GM18505 (cell line): ENCODE measurements around the gene PDE8A.
"Not testable (repeated sequence)": the region's sequence is repeated elsewhere in the genome, so short reads cannot be mapped to it uniquely, and the experiment has no call there.

Experiments used
- ATAC-seq: cut with Tn5 transposase; IDR thresholded peaks from one replicate; pipeline ENCODE4 v1.9.1; 2021; ENCODE audit not compliant: unreplicated experiment
- POLR2A ChIP-seq: IDR thresholded peaks from 4 replicates; pipeline ENCODE4 v1.6.1; 2011; ENCODE audit warnings: borderline replicate concordance; ENCODE audit not compliant: insufficient read depth, insufficient read length; ENCODE audit errors: extremely low read depth

Gene PDE8A

DNA sequence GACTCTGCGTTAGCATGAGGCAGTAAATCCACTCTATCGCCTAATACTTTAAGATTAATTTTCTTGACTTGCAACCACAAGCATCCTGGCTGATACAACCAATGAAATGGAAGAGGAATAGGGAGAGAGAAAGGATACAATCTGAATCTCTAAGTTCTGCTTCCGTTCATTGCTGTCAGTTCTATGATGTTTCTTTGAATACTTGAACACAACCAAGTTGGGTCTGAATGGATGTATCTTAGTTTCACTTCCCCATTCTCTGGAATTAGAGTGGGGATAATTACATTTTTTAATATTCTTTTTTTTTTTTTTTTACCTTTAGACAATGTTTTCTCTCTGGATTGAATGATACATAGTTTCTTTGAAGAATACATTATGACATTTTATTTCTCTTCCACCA lies 22.9 kb downstream of the PDE8A start:
- no peak for ATAC-seq
- TF ChIP-seq POLR2A, result no peak

DNA sequence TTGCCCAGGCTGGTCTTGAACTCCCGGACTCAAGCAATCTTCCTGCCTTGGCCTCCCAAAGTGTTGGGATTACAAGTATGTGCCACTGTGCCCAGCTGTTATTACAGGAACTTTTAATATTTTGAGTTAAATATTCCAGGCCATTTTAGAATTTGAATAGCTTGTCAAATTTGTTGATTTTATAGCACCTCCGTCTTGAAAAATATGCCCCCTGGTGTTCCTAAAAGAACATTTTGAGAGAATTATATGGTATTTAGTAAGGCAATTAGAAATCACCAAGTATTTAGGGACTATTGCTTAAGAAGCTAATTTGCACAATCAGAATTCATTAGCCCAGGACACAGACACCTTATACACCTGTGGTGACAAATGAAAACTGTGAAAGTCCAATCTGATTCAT lies 23.7 kb downstream of the PDE8A start:
- ATAC-seq, result no peak

DNA sequence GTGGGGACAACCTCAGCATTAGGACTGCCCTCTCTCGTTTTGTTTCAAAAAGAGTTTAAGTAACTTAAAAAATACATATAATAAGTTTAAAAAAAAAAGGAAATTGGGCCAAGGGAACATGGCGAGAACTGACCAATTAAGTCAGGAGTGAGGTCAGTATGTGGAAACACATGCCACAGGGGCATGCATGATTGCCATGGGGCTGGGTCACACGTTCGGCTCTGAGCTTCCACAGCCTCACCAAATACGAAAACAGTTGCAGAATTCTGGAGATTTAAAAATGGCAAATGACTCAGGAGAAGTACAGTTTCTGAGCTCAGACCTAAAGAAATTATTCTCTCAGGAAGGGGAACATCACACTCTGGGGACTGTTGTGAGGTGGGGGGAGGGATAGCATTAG lies 24.1 kb downstream of the PDE8A start:
- no peak for ATAC-seq
- TF ChIP-seq POLR2A, result no peak

More for the DNA sequence above, 23.7 kb downstream of the PDE8A start:
- no peak for TF ChIP-seq POLR2A

GRCh38 chr15:85006201-85006600 lies 24.5 kb downstream of the PDE8A start:
- TF ChIP-seq POLR2A, result no peak
- no peak for ATAC-seq

DNA sequence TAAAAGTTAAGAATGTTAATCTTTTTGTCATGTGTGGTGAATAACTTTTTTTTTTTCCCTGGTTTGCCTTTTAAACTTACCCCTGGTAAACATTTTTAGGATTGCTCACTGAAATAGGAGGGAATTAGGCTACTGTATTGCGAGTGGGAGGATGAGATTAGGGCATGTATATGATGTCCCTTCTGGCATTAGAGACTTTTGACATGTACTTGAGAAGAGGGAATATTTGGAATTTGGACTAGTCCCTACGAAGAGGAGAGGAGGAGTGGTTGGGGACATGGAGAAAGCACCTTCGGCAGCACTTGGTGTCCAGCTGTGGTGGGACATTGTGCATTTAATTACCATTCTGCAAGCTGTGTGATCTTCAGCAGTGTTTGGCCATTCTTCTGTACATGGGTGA lies 25.0 kb downstream of the PDE8A start:
- TF ChIP-seq POLR2A, result no peak
- ATAC-seq, result no peak

- no peak for ATAC-seq
- no peak for TF ChIP-seq POLR2A
Observed at GRCh38 chr15:85007137-85007536, 25.5 kb downstream of the PDE8A start.

DNA sequence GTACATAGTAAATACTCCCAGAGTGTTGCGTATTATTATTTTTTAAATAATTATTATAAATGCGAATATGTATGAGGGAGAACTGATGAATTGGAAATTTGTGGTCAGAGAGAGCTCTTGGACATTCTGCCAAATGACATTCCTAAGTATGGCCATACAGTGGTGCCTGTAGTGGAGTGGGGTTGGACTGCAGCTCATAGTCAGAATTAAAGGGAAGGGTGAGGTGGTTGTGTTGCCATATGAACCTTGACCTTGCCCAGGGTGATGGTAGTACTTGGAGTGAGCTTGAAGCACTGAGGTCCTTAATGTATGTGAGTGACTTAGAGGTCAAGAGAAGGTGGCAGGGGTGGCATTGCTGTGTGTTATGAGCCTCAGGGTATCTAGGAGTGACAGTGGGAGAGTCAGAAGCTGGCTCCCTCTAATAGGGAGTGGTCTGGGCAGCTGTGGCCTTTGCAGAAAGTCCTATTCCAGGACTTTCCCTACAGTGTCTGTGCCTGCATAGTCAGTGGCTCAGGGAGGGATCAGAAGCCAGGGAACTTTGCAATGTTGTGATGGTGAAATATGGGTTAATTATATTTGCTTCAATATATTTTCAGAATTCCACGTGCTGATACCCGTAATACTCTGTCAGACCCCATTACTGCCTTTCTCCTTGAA lies 26.2 kb downstream of the PDE8A start:
- no peak for TF ChIP-seq POLR2A
- no peak for ATAC-seq

DNA sequence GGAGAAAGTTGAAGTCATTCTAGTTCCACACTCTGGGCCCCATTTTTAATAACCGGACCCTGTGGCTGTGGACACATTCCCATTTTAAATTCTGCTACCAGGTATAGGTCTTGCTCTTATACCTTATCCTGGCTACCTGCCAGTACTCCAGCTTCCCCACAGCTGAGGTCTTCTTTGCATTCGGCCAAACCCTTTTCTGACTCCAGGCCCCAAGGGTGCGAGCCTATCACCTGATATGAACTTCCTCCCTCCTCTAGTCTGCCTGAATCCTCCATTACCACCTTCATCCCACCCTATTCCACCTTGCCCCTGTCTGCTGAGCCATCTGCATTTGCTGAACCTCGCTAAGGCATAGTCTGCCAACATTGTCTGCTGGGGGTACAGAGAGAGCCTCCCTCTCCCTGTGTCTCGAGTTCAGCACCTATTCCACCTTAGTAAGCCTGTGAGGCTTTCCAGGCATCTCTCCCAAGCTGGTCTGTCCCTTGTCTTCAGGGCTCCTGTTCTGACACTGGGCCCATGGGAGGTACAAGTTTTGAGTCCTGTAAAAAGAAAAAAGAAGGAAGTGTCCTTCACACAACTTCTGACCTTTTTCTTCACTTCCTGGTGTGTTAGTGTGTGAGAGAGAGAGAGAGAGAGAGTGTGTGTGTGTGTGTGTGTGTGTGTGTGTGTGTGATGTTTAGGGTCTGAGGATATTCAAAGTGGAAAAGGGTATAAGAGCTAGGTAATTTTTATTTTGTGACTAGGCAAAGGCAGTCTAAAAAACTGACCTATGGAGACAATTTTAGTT lies 27.0 kb downstream of the PDE8A start:
- TF ChIP-seq POLR2A, result no peak
- no peak for ATAC-seq

GRCh38 chr15:85009435-85009834 lies 27.8 kb downstream of the PDE8A start:
- no peak for ATAC-seq
- TF ChIP-seq POLR2A, result no peak

- no peak for TF ChIP-seq POLR2A
- no peak for ATAC-seq
Observed at GRCh38 chr15:85010071-85010385, 28.4 kb downstream of the PDE8A start.

DNA sequence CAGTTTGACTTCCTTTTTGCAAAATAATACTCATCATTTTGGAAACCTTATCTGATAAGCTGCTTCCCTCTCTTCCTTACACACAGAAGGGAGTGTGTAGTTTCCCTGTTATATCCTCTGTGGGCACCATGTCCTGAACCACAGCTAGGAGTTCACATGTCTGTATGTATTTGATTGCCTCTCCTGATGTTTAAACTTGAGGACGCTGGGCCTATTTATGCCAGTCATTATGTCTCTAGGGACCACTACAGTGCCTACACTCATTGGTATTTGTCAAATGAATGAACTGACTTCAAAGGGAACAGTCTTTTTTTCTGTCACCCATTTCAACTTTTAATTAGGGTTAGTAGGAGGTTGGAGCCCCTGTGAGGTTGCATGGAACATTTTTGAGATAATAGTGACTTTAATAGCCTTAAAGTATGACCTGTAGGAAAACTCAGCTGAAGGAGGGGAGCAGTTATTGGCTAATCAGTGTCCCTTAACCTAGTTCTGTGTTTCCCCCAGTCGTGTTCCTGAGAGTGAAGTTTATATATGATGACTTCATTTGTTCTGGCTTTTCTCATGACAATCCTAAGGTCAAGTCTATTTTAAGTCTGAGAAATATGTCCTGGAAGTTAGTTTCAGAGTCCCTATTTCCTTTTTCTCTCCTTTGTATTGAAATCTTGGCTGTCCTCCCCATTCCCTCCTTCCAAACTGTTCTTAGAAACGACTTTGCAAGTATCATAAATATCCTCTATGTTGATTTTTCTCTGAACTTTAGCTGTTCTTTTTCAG lies 28.9 kb downstream of the PDE8A start:
- no peak for ATAC-seq
- TF ChIP-seq POLR2A, result no peak

DNA sequence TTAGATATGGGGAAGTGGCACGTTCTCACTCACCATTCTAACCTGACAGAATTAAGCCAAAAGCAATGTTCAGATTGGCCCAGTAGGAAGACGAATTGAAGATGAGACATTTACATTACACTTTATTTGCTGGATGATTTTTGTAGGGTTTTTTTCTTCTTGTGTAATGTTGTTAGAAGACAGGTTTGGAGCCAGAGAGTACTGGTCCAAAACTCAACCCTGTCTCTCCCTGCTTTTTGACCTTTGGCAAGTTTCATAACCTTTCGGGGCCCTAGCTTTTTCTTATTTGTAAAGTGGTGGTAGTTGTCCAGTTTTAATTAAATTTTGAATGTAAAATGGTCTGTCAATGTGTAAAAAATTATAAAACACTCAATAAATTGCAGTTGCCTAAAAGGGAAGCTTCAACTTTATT lies 29.5 kb downstream of the PDE8A start:
- ATAC-seq, result no peak
- TF ChIP-seq POLR2A, result no peak

DNA sequence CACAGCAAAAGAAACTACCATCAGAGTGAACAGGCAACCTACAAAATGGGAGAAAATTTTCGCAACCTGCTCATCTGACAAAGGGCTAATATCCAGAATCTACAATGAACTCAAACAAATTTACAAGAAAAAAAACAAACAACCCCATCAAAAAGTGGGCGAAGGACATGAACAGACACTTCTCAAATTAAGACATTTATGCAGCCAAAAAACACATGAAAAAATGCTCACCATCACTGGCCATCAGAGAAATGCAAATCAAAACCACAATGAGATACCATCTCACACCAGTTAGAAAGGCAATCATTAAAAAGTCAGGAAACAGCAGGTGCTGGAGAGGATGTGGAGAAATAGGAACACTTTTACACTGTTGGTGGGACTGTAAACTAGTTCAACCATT lies 30.1 kb downstream of the PDE8A start:
- not testable (repeated sequence) for ATAC-seq

GRCh38 chr15:85013785-85014184 lies 32.1 kb downstream of the PDE8A start:
- ATAC-seq, result no peak
- TF ChIP-seq POLR2A, result no peak
